GM19239 (cell line): ENCODE results near the gene GPR137B.
"Not testable (repeated sequence)": the region's sequence is repeated elsewhere in the genome, so short reads cannot be mapped to it uniquely, and the experiment has no call there.

Source experiments
- DNase-seq: peaks from one replicate; pipeline ENCODE4 v3.0.0; 2011; ENCODE audit warnings: low spot score; ENCODE audit not compliant: insufficient read length
- FAIRE-seq: peaks from 2 replicates; lab custom pipeline; 2011; peaks lifted over from hg19 to GRCh38; lab: Jason Lieb, UNC

The GPR137B gene, protein sequence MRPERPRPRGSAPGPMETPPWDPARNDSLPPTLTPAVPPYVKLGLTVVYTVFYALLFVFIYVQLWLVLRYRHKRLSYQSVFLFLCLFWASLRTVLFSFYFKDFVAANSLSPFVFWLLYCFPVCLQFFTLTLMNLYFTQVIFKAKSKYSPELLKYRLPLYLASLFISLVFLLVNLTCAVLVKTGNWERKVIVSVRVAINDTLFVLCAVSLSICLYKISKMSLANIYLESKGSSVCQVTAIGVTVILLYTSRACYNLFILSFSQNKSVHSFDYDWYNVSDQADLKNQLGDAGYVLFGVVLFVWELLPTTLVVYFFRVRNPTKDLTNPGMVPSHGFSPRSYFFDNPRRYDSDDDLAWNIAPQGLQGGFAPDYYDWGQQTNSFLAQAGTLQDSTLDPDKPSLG

DNA sequence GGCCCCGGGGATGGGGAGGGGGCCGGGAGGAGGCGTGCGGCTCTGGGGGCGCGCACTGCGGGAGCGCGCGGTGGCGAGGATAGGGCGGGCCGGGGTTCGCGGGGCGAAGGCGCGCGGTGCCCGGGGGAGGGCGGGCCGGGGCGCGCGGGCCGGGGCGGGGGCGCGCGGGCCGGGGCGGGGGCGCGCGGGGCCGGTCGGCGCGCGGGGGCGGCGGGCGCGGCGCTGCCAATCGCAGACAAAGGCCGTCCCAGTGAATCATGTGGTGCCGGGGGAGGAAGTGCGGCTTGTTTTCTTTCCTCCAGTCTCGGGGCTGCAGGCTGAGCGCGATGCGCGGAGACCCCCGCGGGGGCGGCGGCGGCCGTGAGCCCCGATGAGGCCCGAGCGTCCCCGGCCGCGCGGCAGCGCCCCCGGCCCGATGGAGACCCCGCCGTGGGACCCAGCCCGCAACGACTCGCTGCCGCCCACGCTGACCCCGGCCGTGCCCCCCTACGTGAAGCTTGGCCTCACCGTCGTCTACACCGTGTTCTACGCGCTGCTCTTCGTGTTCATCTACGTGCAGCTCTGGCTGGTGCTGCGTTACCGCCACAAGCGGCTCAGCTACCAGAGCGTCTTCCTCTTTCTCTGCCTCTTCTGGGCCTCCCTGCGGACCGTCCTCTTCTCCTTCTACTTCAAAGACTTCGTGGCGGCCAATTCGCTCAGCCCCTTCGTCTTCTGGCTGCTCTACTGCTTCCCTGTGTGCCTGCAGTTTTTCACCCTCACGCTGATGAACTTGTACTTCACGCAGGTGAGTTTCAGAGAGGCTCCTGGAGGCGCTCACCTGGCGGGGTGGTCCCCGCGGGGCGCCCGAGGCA is at the start of gene GPR137B:
TSS of gene GPR137B (plus strand) at position 287 of the 851 bp plus-strand sequence. CDS start at position 371, 84 bp downstream.
- FAIRE-seq (peak; percentile 75), DNase-seq (peak; percentile 88)

DNA sequence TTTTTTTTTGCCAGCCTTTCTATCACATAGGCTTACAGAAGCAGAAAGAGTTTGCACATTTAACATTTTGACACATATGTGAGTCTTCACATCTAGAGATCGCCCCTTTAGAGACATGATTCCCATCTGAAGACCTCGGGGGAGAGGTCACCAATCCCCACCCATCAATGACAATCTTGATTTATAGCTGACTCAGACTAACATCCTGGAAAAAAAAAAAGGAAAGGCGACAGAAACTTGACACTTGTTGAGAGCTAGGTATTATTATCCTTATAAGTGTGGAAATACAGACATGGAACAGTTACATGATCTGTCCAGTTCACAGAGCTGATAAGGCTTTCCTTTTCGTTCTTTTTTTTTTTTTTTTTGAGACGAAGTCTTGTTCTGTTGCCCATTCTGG is 49.4 kb upstream of the GPR137B start:
- DNase-seq (no peak), FAIRE-seq (no peak)

DNA sequence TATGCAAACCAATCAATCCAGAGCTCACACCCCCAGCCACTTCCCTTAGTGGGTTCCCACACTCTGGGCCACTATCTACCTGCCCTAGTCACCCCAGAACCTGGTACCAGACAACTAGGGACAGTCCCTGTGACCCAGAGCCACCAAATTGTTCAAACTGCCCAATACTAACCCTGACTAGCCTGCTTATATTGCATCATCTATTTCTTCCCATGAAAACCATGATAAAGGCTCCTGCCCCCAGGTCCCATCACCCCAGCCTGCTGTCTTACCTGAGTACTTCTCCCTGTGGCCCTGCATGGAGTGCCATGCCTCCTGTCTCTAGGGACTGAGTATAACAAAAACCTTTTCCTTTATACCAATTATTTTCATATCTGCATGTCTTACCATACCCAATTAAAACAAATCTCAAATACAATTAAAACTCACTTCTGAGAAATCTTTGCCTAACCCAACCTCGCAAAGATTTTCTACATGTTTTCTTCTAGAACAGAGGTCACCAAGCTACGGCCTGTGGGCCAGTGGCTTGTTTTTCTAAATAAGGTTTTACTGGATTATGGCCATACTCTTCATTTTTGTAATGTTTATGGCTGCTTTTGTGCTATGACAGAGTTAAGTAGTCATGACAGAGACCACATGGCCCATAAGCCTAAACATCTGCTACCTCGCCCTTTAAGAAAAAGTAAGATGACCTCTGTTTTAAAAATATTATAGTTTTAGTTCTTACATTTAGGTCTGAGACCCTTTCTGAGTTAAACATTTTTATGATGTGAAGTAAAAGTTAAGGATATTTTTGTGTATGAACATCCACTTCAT is 46.4 kb upstream of the GPR137B start:
- FAIRE-seq (no peak), DNase-seq (no peak)

DNA sequence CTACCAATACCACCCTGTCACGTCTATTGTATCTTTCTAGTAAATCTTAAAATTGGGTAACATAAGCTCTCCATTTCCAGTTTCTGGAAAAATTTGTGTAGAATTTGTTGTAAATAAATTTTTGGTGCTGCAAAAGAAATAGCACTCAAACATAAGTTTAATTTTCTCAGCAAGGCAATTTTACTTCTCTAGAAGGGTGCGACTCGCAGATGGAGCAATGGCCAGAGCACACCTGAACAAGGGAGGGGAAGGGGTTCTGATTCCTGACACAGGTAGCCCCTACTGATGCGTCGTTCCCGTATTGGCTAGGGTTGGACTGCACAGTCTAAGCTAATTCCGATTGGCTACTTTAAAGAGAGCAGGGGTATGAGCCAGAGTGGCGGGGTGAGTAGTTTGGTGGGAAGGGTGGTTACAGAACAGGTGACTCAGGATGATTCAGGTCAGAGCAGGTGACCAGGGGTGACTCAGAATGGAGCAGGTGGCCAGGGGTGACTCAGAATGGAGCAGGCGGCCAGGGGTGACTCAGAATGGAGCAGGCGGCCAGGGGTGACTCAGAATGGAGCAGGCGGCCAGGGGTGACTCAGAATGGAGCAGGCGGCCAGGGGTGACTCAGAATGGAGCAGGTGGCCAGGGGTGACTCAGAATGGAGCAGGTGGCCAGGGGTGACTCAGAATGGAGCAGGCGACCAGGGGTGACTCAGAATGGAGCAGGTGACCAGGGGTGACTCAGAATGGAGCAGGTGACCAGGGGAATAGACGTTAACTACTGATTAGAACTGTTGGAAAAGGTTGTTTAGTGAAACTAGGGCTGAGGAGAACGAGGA is 45.5 kb upstream of the GPR137B start:
- FAIRE-seq, result peak; percentile 92
- DNase-seq, result not testable (repeated sequence)

DNA sequence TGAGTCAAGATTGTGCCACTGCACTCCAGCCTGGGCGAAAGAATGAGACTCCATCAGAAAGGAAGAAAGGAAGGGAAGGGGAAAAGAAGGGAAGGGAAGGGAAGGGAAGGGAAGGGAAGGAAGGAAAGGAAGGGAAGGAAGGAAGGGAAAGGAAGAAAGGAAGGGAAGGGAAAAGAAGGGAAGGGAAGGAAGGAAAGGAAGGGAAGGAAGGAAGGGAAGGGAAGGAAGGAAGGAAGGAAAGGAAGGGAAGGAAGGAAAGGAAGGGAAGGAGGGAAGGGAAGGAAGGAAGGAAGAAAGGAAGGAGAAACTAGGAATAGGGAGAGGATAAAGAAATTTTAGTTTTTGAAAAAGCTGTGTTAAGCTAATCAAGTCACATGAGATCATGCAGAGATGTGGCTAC is 44.1 kb upstream of the GPR137B start:
- DNase-seq, result no peak
- FAIRE-seq, result no peak

DNA sequence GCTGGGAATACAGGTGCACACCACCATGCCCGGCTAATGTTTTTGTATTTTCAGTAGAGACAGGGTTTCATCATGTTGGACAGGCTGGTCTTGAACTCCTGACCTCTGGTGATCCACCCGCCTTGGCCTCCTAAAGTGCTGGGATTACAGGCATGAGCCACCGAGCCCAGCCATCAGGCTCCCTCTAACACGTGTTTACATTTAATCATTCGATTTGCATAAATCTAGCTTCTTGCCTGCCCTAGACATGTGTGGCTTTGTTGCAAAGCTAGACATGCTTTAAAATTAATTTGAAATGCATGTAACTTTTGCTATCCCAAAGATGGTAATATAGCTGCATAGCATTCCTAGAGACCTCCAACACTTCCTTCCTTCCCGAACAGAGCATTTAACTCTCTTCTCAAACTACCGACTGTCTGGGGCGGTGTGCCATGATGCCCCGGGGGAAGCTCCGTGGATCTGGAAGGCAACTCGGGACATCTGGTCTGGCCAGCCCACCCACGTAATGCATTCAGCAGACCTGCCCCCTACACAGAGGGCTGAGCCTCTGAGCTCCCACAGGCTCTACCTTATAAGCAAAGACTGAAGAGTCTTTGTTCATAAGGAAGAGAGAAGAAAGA is 42.9 kb upstream of the GPR137B start:
- DNase-seq, result no peak
- FAIRE-seq, result no peak

DNA sequence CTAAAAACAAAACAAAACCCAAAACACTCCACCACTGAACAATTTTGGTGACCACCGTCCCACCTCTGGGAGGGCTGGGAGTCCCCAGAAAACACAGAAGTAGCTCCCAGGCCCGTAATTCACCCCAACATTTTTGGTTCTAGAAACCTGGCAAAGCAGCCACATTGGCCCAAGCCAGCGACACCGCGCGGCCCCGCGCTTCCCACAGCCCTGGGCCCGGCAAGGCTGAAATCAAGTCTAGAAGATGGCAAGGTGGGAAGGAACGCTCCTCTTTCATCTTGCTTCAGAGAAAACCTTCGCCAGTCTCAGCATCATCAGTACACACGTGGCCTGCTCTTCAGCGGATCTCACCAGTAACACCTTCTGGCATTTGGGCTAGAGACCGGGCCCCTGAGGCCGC is 41.5 kb upstream of the GPR137B start:
- DNase-seq (no peak), FAIRE-seq (no peak)

DNA sequence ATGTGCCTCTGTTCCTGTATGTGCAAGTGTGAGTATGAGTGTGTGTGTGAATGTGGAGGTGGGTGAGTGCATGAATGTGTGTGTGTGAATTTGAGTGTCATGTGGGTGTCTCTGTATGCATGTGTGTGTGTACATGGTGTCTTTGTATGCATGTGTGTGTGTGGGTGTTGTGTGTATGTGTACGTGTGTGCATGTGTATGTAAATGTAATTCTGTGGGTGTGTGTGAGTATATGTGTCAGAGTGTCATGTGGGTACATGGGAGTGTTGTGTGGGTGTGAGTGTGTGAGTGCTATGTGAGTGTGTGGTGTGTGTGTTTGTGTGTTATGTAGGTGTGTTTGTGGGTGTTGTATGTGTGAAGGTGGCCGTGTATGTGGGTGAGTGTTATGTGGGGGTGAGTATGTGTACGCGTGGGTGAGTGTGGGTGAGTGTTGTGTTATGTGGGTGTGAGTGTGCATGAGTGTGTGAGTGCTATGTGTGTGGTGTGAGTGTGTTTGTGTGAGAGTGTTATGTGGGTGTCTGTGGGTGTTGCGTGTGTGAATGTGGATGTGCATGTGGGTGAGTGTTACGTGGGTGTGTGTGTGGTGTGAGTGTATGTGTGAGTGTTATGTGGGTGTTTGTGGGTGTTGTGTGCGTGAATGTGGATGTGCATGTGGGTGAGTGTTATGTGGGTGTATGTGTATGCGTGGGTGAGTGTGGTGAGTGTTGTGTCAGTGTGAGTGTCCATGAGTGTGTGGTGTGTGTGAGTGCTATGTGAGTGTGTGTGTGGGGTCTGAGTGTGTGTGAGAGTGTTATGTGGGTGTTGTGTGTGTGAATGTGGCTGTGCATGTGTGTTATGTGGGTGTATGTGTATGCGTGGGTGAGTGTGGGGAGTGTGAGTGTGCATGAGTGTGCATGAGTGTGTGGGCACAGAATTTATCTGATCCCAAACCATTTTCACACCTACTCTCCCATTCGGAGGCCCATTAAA is 40.8 kb upstream of the GPR137B start:
- DNase-seq (no peak), FAIRE-seq (no peak)

DNA sequence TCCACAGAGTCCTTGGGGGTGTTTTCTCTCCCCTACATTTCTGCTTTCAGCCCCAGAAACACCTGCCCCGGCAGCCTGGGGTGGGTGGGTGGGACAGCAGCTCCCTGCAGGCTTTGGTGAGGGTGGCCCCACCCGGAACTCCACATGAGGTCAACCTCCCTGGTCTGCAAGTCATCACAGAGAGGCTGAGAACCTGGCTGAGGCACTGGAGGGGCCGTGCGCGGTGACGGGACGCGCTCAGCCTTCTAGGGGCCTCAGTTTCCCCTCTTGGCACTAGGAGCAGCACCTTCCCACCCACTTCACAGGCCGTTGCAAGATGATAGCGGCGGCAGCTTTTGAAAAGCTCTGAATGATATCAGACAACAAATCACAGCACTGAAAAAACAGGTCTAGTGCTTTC is 39.7 kb upstream of the GPR137B start:
- FAIRE-seq, result no peak
- DNase-seq, result no peak

DNA sequence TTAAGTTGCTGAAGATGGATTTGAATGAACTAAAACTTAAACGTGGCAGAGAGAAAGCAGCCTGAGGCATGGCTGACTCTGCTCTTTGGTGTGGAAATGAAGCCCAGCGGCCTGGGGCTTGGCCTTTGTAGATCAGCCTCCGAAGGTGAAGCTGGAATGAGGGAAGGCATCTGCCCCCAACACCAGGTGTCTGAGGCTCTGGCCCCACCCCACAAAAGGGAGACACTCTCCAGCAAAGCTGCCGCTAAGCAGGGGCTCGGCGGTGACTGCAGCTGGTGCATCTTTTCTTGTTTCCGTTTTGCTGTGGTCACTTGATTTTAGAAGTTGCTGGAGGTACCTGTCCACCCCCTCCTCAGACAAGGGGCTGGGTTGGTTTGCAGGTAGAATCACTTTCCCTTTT is 39.3 kb upstream of the GPR137B start:
- no peak for FAIRE-seq
- DNase-seq, result no peak

DNA sequence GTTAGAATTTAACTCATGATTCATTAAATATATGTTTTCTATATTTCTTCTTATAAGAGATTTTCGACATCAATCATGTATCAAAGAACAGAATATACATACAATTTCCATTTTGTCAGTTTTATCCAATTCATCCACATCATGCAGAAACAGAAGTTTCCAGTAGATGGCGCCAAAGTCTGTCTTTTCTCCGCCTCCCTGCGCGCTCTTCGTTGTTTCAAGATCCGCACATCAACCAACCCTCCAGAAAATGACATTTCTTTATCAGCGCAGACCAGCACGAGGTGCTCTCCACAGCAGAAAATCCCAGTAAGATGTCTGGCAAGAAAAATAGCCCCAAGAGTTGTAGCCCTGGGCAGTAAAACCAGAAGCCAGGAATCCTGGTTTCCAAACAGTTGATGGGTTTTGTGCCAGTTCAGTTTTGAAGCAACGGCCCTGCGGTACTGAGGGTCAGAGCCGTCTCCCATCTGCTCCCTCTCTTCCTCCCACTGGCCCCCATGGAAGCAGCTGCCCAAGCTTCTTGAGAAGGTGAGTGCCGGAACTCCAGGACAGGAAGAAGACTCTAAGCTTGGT is 38.6 kb upstream of the GPR137B start:
- DNase-seq, result peak; percentile 71
- FAIRE-seq, result peak; percentile 70

DNA sequence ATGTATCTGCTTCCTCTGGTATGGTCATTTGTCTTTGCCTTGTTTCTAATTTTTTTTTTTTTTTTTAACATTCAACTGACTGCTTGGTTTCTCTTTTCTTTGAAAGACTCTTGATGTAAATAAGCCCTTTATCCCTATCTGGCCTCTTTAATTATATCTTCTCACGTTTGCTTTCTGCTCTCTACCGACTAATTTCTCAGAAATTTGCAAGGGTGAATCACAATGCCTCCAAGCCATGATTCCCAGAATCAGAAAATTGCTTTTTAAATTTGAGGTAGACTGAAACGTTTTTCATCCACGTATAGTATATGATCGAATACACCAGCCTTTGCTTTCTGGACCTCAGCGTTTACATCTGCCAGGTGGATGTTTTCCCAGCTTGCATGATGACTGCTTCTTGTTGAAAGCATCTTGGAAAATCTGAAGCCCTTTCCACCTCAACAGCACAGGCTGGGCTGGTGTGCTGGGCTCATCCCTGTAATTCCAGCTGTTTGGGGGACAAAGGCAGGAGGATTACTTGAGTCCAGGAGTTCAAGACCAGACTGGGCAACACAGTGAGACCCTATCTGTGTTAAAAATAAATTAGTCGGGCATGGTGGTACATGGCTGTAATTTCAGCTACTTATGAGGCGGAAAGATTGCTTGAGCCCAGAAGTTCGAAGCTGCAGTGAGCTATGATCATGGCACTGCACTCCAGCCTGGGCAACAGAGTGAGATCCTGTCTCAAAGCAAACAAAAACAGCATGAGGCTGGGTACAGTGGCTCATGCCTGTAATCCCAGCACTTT is 35.0 kb upstream of the GPR137B start:
- FAIRE-seq (no peak), DNase-seq (no peak)

DNA sequence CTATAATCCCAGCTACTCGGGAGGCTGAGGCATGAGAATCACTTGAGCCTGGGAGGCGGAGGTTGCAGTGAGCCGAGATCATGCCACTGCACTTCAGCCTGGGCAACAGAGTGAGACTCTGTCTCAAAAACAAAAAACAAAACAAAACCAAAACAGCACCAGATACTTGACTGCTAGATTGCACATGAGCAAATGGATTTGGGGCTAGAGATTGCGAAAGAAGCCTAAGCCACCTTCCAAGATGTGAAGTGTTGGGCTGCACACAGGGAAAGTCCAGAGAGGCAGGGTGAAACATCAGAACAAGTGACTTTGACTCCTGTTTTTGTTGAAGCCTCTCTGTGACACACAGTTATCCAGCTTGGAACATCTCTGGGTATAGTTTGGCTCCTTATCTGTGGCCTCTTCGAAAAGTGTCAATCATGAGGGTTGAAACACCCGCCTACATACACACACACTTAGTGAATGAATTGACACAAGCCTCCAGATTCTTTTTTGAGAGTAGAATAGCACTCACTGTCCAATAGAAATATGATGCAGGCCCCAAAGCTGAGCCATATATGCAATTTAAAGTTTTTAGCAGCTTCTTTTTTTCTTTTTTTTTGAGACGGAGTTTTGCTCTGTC is 34.2 kb upstream of the GPR137B start:
- DNase-seq, result no peak
- FAIRE-seq, result no peak

DNA sequence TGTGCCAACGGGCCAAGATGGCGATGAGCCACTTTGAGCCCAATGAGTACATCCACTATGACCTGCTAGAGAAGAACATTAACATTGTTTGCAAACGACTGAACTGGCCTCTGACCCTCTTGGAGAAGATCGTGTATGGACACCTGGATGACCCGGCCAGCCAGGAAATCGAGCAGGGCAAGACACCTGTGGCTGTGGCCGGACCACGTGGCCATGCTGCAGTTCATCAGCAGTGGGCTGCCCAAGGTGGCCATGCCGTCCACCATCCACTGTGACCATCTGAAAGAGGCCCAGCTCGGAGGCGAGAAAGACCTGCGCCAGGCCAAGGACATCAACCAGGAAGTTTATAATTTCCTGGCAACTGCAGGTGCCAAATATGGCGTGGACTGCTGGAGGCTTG is 32.2 kb upstream of the GPR137B start:
- FAIRE-seq, result no peak
- DNase-seq, result no peak

DNA sequence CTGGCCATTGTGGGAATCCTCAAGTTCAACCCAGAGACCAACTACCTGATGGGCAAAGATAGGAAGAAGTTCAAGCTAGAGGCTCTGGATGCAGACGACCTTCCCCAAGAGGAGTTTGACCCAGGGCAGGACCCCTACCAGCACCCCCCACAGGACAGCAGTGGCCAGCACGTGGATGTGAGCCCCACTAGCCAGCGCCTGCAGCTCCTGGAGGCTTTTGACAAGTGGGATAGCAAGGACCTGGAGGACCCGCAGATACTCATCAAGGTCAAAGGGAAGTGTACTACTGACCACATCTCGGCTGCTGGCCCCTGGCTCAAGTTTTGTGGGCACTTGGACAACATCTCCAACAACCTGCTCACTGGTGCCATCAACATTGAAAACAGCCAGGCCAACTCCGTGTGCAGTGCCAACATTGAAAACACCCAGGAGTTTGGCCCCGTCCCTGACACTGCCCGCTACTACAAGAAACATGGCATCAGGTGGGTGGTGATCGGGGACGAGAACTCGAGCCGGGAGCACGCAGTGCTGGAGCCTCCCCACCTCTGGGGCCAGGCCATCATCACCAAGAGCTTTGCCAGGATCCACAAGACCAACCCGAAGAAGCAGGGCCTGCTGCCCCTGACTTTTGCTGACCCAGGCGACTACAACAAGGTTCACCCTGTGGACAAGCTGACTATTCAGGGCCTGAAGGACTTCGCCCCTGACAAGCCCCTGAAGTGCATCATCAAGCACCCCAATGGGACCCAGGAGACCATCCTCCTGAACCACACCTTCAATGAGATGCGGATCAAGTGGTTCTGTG is 30.6 kb upstream of the GPR137B start:
- DNase-seq (no peak), FAIRE-seq (no peak)

DNA sequence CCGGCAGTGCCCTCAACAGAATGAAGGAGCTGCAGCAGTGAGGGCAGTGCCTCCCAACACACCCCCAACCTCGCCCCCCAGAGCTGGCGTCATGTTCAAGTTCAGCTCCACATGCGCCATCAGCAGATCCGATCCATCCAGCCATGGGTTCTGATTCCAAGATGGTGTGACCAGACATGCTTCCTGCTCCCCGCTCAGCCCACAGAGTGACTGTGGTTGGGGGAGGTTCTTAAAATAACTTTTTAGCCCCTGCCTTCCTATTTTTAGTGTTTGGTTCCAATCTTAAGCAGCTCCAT is 30.1 kb upstream of the GPR137B start:
- FAIRE-seq (no peak), DNase-seq (no peak)
